ENCODE data around the gene CNTNAP2. TPM values are rescaled to one million over a fixed set of nuclear protein-coding genes. Genes with fewer than 3 reads are reported as not detected.

Gene CNTNAP2
- total and polyA plus RNA-seq, 2 of the 13 experiments (the other 11 are each of a cell fraction or from before 2014, with no cell fraction given), result 0.40 to 0.42 TPM

DNA sequence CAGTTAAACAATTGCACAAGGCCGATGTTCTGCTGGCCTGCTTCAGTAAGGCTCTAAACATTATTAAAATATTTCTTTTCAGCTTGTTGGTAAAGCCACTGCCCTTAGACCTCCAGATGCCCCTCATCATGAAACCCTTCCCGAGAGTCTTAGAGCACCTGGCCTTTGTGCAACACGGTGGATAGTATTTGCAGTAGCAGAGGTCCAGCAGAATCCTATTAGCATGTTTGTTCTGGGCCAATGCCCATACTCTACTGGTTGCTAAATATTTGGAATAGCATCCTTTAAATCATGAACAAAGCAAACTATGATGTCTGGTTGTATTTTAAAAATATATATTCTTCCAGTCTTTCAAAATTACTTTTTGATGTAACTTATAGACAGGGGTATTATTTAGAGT is 584.6 kb downstream of the CNTNAP2 start (continued):
- TF ChIP-seq TAF15 (IDR thresholded peaks at IDR 0.05; ENCODE audit: low read depth, low read length, poor library complexity, severe bottlenecking) (no peak), CAMTA2 (CRISPR knock-in tag; IDR thresholded peaks at IDR 0.05; ENCODE audit: borderline replicate concordance) (no peak), ATF1 (CRISPR knock-in tag; IDR thresholded peaks at IDR 0.05) (no peak), HNRNPH1 (optimal IDR thresholded peaks at IDR 0.05; ENCODE audit: low read depth, low read length) (no peak), RFXANK (CRISPR knock-in tag; IDR thresholded peaks at IDR 0.05) (no peak), MLX (CRISPR knock-in tag; IDR thresholded peaks at IDR 0.05) (no peak), MAX (IDR thresholded peaks at IDR 0.05) (no peak), PPARG (CRISPR knock-in tag; conservative IDR thresholded peaks at IDR 0.05) (no peak), BRD4 (CRISPR knock-in tag; IDR thresholded peaks at IDR 0.05) (no peak), ZNF234 (CRISPR knock-in tag; conservative IDR thresholded peaks at IDR 0.05) (no peak), TRIM22 (IDR thresholded peaks at IDR 0.05) (no peak), DMAP1 (CRISPR knock-in tag; IDR thresholded peaks at IDR 0.05) (no peak)
- TF ChIP-seq, protein P1, sequence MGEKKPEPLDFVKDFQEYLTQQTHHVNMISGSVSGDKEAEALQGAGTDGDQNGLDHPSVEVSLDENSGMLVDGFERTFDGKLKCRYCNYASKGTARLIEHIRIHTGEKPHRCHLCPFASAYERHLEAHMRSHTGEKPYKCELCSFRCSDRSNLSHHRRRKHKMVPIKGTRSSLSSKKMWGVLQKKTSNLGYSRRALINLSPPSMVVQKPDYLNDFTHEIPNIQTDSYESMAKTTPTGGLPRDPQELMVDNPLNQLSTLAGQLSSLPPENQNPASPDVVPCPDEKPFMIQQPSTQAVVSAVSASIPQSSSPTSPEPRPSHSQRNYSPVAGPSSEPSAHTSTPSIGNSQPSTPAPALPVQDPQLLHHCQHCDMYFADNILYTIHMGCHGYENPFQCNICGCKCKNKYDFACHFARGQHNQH (CRISPR knock-in tag; IDR thresholded peaks at IDR 0.05), result no peak
- TF ChIP-seq, protein P2, sequence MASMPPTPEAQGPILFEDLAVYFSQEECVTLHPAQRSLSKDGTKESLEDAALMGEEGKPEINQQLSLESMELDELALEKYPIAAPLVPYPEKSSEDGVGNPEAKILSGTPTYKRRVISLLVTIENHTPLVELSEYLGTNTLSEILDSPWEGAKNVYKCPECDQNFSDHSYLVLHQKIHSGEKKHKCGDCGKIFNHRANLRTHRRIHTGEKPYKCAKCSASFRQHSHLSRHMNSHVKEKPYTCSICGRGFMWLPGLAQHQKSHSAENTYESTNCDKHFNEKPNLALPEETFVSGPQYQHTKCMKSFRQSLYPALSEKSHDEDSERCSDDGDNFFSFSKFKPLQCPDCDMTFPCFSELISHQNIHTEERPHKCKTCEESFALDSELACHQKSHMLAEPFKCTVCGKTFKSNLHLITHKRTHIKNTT (CRISPR knock-in tag; IDR thresholded peaks at IDR 0.05), result no peak
